ENCODE data around the gene ACTR3.

Gene ACTR3

DNA sequence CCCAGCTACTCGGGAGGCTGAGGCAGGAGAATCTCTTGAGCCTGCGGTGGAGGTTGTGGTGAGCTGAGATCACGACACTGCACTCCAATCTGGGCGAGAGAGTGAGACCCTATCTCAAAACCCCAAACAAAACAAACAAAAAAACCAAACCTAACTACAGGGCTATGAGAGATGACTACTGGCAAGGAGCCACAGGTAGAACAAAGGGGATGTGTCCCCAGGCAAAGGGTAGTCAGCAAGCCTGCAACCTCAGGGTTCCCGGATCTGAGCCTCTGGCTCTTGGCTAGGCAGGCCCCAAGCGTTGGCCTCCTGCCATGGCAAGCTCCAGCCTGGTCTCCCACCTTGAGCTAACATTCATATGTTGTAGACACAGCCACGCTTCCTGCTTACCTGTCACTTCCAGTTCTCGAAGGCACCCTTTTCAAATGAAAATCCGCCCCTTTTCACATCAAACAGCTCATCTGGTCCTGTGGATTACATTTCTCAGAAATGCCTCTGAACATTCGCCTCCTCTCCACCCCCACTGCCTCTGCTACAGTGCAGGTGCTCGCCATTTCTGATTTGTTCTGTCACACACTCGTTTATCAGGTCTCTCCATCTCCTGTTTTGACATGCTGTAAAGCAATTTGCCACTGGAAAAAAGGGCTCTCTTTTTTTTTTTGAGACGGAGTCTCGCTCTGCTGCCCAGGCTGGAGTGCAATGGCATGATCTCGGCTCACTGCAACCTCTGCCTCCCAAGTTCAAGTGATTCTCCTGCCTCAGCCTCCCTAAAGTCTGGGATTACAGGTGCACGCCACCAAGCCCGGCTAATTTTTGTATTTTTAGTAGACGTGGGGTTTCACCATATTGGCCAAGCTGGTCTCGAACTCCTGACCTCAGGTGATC, 13.1 kb upstream of the ACTR3 start:
- DNase-seq (ENCODE audit: low spot score), result no peak

DNA sequence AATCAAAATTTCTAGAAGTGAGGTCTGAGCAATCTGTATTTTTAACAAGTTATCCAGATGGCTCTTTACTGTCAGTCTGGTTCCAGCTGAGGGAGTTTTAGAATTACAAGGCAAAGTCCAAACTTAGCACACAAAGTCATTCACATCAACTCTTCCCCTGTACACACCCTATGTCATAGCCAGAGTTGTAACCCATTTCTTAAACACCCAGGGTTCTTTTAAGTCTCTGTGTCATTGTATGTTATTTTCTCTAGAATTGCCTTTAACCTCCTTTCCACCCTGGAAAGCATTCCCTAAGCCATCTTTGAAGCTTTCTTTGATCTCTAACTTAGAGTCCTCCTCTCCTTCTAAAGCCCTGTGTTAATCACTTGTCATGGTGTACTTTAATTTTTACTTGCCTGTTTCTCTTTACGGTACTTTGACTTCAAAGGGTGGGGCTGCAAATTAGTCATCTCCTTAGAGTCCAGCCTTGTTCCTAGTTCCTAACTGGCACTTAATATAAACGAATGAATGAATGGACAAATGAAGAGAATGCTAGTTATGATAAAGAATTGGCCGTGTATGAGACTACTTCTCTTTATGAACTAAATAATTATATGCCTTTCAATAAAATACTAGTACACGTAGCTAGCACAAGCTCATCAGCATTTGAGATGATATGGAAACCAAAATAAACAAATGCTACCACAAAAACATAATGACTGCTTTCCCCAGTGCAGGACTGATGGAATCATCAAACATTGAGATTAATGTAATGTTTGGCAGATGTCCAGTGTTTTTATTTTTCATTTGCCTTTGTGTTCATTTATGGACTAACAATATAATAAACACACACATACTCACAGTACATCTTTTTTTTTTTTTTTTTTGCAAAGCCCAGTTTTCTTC, 11.9 kb upstream of the ACTR3 start:
- DNase-seq (ENCODE audit: low spot score), result no peak

DNA sequence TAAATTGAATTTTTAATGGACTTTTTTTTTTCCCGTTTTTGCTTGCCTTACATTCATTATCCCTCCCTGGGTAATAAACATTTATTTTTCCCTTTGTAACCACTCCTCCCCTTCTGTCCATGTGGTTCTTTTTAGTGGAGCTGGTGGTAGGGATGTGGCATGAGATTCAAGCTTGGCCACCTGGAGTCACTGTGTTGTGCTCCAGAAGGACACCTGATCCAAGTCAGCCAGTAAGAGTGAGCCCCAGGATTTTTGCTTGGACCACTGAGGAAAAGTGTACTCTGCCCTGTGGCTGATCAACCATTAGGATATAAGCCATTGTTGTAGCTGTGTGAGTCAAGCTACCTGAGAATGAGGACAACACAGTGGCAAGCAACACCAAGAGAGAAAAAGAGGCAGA, 11.1 kb upstream of the ACTR3 start:
- DNase-seq (ENCODE audit: low spot score), result no peak

DNA sequence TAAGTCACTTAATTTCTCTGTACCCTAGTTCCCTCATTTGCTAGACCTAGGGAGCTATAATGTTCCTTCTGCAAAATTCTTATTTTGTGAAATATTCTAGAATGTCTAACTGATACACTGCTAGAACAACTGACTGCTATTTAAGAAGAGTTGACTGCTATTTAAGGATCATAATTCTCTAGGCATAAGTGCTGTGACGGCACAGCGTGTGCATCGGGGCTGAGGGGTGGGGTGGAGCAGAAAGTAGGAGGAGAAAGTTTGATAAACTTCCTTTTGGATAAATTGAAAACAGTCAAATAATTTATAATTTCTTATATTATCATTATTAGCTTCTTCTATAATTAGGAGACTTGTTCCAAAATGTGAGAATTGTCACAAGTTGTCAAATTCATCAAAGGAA, 10.4 kb upstream of the ACTR3 start:
- no peak for DNase-seq (ENCODE audit: low spot score)

DNA sequence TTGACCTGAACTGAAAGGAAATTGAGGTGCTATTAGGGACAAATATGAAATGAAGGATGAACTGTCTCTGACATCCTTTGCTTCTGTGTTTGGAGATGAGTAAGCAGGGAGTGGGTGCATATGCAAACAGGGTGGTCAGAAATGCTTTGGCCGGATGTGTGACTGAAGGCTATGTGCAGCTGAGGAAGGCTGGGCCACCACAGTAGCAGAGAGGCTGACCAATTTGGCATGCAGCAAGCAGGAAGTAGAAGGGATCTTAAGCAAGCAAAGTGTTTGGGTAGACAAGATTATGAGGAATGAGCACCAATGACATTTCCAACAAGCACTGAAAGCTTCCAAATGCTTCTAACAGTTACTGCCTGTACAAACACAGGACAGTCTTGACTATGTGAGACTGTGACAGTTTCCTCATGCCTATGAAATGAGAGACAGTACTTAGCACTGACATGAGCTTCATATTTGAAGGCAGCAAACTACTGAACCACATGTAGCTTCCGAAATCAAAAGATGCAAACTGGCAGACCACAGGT, 3.3 kb upstream of the ACTR3 start:
- DNase-seq (ENCODE audit: low spot score), result no peak

DNA sequence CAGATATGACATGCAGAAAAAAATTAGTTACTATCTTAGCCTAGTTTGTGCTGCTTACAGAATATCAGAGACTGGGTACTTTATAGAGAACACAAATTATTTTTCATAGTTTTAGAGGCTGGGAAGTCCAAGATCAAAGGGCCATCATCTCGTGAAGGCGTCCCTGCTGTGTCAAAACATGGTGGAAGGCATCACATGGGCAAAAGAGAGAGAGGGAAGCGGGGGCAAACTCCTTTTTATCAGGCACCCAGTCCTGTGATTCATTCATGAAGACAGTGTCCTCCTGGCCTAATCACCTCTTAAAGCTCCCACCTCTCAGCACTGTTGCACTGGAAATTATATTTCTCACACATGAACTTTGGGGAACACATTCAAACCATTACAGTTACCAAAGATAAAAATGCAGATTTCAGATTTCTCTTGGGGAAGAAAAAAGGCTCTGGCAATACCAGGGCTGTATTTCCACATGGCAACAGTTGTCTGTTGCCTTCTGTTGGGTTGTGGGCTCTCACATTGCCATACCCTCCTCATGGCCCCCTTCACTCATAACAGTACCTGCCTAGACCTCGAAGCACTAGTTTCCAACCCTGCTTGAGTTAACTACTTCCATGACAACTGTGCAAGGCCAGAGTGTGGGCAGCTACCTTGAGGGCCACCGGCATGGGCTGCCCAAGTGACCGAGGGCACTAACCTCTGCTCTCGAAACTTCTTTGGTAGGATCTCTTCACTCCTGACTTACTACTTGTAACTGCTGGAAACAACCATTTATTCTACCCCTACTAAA, 2.7 kb upstream of the ACTR3 start:
- DNase-seq (ENCODE audit: low spot score), result no peak

GRCh38 chr2:113888641-113889470, 1.0 kb upstream of the ACTR3 start:
- DNase-seq (ENCODE audit: low spot score), result no peak

DNA sequence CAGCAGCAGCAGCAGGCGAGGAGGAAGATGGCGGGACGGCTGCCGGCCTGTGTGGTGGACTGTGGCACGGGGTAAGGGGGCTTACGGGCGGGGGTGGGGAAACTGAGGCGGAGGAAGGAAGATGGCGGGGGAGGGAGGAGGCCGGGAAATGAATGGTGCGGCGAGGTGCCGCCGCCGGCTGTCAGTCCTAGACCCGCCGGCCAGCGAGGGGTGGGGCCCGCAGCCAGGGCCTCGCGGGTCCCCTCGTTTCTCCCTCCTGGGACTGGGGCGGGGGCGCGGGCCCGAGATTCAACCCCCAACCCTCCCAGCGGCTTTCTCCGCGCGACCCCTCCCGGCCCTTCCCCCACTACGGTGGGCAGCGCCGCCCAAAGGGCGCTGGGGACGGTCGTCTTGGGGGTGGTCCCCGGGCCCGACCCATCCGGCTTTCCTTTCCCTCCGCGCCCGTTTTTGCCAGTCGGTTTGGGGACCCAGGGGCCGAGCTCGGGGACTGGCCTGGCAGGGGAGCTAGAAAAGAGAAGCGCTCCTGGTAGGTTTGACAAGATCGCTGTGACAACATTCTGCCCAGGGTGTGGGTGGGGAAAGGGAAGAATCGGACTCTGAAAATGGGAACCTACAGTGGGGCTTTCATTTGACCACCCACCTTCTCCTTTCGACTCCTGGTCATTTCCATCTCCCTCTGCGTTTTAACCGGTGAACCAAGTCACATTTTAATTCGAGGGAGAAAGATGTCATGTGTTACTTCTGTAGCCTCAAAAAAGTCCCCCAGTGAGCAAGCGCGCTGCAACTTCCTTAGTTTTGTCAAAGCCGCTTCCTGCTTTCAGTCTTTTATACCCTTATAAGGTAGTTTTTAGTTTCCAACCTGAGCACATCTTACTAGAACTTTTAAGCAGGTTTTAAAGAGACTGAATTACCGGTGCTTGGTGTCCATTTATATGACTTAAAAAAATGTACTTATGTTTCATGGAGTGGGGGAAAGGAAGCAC, 655 bp downstream of the ACTR3 start:
- peak; percentile 76 for DNase-seq (ENCODE audit: low spot score)

GRCh38 chr2:113891265-113891959, 1.5 kb downstream of the ACTR3 start:
- no peak for DNase-seq (ENCODE audit: low spot score)

DNA sequence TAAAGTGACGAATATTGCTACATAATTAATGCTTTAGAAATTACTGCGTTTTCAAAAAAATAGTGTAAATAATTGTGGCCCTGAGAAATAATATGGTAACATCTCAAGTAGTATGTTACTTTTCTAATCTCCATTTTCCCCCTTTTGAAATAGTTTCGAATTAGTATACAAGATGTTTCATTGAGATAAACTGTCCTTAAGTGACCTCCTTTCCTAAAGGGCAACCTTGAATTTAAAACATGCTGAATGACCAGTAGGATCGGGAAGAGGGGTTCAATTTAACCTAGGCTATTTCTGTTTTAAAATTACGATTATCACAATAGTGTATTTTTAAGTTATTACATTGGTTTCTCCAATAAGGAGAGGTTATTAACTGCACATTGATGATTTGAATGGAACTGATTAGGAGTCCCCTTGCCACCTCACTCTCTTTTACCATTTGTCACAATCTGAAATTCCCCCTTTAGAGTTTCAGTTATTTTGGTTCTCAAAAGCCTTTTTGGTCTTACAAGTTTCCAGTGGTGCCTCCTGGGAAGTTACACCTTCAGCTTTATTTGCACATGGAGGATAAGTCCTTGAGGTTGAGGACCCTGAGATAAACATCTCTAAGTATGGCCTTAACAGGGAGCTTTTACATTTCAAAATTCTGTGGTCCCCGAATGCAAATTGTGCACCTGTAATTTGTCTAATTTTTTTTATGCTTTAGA, 2.3 kb downstream of the ACTR3 start:
- no peak for DNase-seq (ENCODE audit: low spot score)

- no peak for DNase-seq (ENCODE audit: low spot score)
Measured at GRCh38 chr2:113894156-113894743, 4.4 kb downstream of the ACTR3 start.

GRCh38 chr2:113895301-113895700, 5.4 kb downstream of the ACTR3 start:
- no peak for DNase-seq (ENCODE audit: low spot score)

- DNase-seq (ENCODE audit: low spot score), result no peak
Measured at GRCh38 chr2:113895819-113896563, 6.1 kb downstream of the ACTR3 start.

GRCh38 chr2:113896791-113897190, 6.9 kb downstream of the ACTR3 start:
- DNase-seq (ENCODE audit: low spot score), result no peak

DNA sequence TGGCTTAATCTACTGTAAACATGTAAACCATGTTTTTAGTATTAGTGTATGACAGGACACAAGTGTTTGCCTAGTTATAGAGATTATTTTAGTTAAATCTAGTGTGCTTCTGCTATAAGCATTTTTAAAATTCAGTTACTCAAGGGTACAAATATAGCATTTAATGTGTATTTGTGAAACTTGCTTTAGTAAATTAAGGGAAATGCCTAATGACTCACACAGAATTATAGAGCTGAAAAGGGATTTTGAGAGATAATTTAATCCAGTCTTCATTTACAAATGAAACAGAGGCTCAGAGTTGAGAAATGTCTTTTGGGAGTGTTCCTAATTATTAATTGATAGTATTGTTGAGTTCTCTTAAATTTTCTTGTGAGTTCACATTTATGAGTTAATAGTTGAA, 8.2 kb downstream of the ACTR3 start:
- DNase-seq (ENCODE audit: low spot score), result no peak

GRCh38 chr2:113899166-113899565, 9.3 kb downstream of the ACTR3 start:
- no peak for DNase-seq (ENCODE audit: low spot score)

DNA sequence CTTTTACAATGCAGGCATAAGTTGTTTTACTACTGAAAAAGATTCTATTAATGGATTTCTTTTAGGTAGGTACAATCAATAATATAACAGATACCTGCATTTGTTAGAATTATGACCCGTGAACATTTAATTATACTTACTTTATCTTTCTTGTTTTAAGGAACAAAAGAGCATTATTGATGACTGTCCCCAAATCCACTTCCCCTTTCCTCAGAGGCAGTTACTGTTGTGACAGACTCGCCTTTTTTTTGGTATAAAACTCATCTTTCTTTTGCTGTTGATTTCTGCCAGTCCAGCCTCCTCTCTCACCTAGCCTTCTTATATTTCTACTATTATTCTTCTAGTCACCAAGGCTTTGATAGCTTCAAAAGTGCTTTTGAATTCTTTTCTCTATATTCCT, 12.1 kb downstream of the ACTR3 start:
- no peak for DNase-seq (ENCODE audit: low spot score)

Measured in cerebellar cortex (tissue), 1 donor.